Activated B cell treated with CpG ODN at 0.5 μM for 24 hours (primary cell): ENCODE measurements around the gene TLR6. TPM values are rescaled to one million over a fixed set of nuclear protein-coding genes. Genes with fewer than 3 reads are reported as not detected.

ENCODE experiments used
- ATAC-seq: fragments of 200-7000 bp; cut with Tn5 transposase; one replicate; pipeline ENCODE4 v1.10.0; 2021; ENCODE audit warnings: low read depth, mild to moderate bottlenecking, moderate library complexity
- CTCF ChIA-PET: fragments of 350-600 bp; sonication (Branson Sonifier 250); formaldehyde crosslinking; loops from one replicate; lab custom pipeline; 2021; ENCODE audit warnings: antibody characterized with exemption; lab: Charles Lee
- POLR2A ChIA-PET: fragments of 350-600 bp; sonication (Branson Sonifier 250); formaldehyde crosslinking; loops from one replicate; lab custom pipeline; 2021; ENCODE audit warnings: antibody characterized with exemption; lab: Charles Lee
- DNase-seq: peaks from one replicate; pipeline ENCODE4 v3.0.0; 2022
- H3K27ac Mint-ChIP-seq: one replicate; pipeline ENCODE4 v1.8.0; 2020; ENCODE audit warnings: mixed read lengths
- H3K27me3 Mint-ChIP-seq: one replicate; pipeline ENCODE4 v1.8.0; 2021; ENCODE audit warnings: mixed read lengths
- H3K36me3 Mint-ChIP-seq: one replicate; pipeline ENCODE4 v1.8.0; 2021; ENCODE audit warnings: low read depth, mixed read lengths
- H3K4me1 Mint-ChIP-seq: one replicate; pipeline ENCODE4 v1.8.0; 2021; ENCODE audit warnings: mixed read lengths
- H3K4me3 Mint-ChIP-seq: one replicate; pipeline ENCODE4 v1.8.0; 2020; ENCODE audit warnings: mild to moderate bottlenecking, mixed read lengths
- H3K9me3 Mint-ChIP-seq: one replicate; pipeline ENCODE4 v1.8.0; 2020; ENCODE audit warnings: mixed read lengths
- CTCF ChIP-seq: fragments of 200-600 bp; IDR thresholded peaks from one replicate; pipeline ENCODE4 v1.8.0; 2022; ENCODE audit warnings: antibody characterized with exemption, mild to moderate bottlenecking
- intact Hi-C: fragments of 100-400 bp; cut with micrococcal nuclease; formaldehyde crosslinking; loops from one replicate; pipeline ENCODE4 v1.15.1; 2024
- total RNA-seq: library from RNA; stranded (reverse); gene quantifications from 2 replicates; pipeline ENCODE4 v1.2.3, GENCODE V29; 2022

The TLR6 gene
- total RNA-seq, 1 donor from 2014 or later: 64.7 TPM

GRCh38 chr4:38784141-38784540, 72.5 kb downstream of the TLR6 start:
- Mint-ChIP-seq H3K36me3 (peaks cover 21% of the 10 kb centered on the region), H3K4me1 (peaks cover 53% of the 10 kb centered on the region), H3K9me3 (no peaks in the 10 kb centered on the region), H3K27ac (peak overlapping the region; percentile 8), H3K27me3 (no peaks in the 10 kb centered on the region), H3K4me3 (no peak overlapping the region)
- ChIA-PET POLR2A (interaction anchor here (1.3 to 4.3 kb wide), 3 partner anchors 21 to 72 kb away, joined by 6 to 34 read pairs (median 9); partner anchors contain the start of genes TLR1 and TLR6), CTCF (interaction anchor here (0.6 to 8.1 kb wide), 5 partner anchors 14 to 77 kb away, joined by 3 to 331 read pairs (median 37); partner anchors contain the start of genes TLR1 and TLR6)
- ATAC-seq (no peak), DNase-seq (no peak)
- no peak for TF ChIP-seq CTCF
- intact Hi-C loops: loop anchor here (5.0 kb wide), 1 partner anchor 122 kb away; the partner anchor contains the start of gene KLF3

- CTCF ChIA-PET: interaction anchor here (0.7 to 8.1 kb wide), 20 partner anchors 10 to 604 kb away, joined by 3 to 331 read pairs (median 5); partner anchors contain the start of genes TLR1, TLR6 and WDR19
- DNase-seq: no peak
- Mint-ChIP-seq H3K4me1 (peaks cover 61% of the 10 kb centered on the region), H3K27ac (peak overlapping the region; percentile 24), H3K36me3 (peaks cover 30% of the 10 kb centered on the region), H3K9me3 (no peaks in the 10 kb centered on the region), H3K27me3 (no peaks in the 10 kb centered on the region), H3K4me3 (no peak overlapping the region)
- ATAC-seq: no peak
- POLR2A ChIA-PET: interaction anchor here (0.6 to 4.5 kb wide), 18 partner anchors 10 to 848 kb away, joined by 3 to 249 read pairs (median 8); partner anchors contain the start of genes TLR1 and TLR6
- intact Hi-C loops: loop anchor here (5.0 kb wide), 1 partner anchor 121 kb away; the partner anchor contains the start of gene KLF3
- no peak for TF ChIP-seq CTCF
Observed at GRCh38 chr4:38783109-38783460, 73.5 kb downstream of the TLR6 start.

- peak; percentile 80 for ATAC-seq
- no peak for DNase-seq
- H3K9me3 Mint-ChIP-seq: no peaks in the 10 kb centered on the region
- H3K27ac Mint-ChIP-seq: peak within 1 kb of the TSS; percentile 98
- intact Hi-C loops: loop anchor here (1.0 to 5.0 kb wide), 7 partner anchors 11 to 603 kb away; partner anchors contain the start of genes KLF3, TLR1 and TLR6
- no peaks in the 10 kb centered on the region for H3K27me3 Mint-ChIP-seq
- H3K4me1 Mint-ChIP-seq: peaks cover 64% of the 10 kb centered on the region
- POLR2A ChIA-PET: interaction anchor here (0.5 to 4.5 kb wide), 24 partner anchors 8 to 849 kb away, joined by 3 to 249 read pairs (median 4); partner anchors contain the start of genes TLR1 and TLR6
- TF ChIP-seq CTCF: no peak
- H3K4me3 Mint-ChIP-seq: peak within 1 kb of the TSS; percentile 100
- peaks cover 35% of the 10 kb centered on the region for H3K36me3 Mint-ChIP-seq
- CTCF ChIA-PET: interaction anchor here (0.6 to 8.1 kb wide), 26 partner anchors 10 to 603 kb away, joined by 3 to 331 read pairs (median 4); partner anchors contain the start of genes TLR1, TLR6 and WDR19
Observed at GRCh38 chr4:38782452-38783108, 74.0 kb downstream of the TLR6 start, which contains the start of gene TLR10. TSS of gene TLR10 (minus strand) at chr4:38782990. CDS start at chr4:38775590, 7,400 bp downstream.

GRCh38 chr4:38781854-38782261, 74.8 kb downstream of the TLR6 start:
- ChIA-PET POLR2A (interaction anchor here (0.6 to 4.5 kb wide), 21 partner anchors 8 to 849 kb away, joined by 3 to 249 read pairs (median 5); partner anchors contain the start of genes TLR1 and TLR6), CTCF (interaction anchor here (0.7 to 8.1 kb wide), 18 partner anchors 9 to 602 kb away, joined by 3 to 331 read pairs (median 7); partner anchors contain the start of genes TLR1, TLR6 and WDR19)
- no peak for DNase-seq
- H3K36me3 Mint-ChIP-seq: peaks cover 42% of the 10 kb centered on the region
- peak overlapping the region; percentile 100 for H3K4me3 Mint-ChIP-seq
- H3K27ac Mint-ChIP-seq: peak overlapping the region; percentile 98
- ATAC-seq: peak; percentile 14
- peaks cover 3% of the 10 kb centered on the region for H3K9me3 Mint-ChIP-seq
- no peaks in the 10 kb centered on the region for H3K27me3 Mint-ChIP-seq
- H3K4me1 Mint-ChIP-seq: peaks cover 71% of the 10 kb centered on the region
- no peak for TF ChIP-seq CTCF
- intact Hi-C loops: loop anchor here (1.0 to 5.0 kb wide), 8 partner anchors 11 to 603 kb away; partner anchors contain the start of genes KLF3, TLR1 and TLR6
